ENCODE results near the gene MRPL2. TPM values are rescaled to one million over a fixed set of nuclear protein-coding genes. Genes with fewer than 3 reads are reported as not detected.
"Not testable (repeated sequence)": the region's sequence is repeated elsewhere in the genome, so short reads cannot be mapped to it uniquely, and the experiment has no call there.

MRPL2 gene
- total and polyA plus RNA-seq, 4 donors, result 19.6 to 73.9 (median 44.7) TPM

- Histone ChIP-seq H3K4me3 (ENCODE audit: low read depth in 1 of 3, low read length in 3 of 3) (no peak overlapping the region), H3K9ac (ENCODE audit: low read depth in 1 of 2, low read length in 2 of 2) (no peak overlapping the region), H3K4me1 (ENCODE audit: control insufficient read depth in 4 of 4, insufficient read depth in 4 of 4, low read length in 3 of 4) (no peaks in the 10 kb centered on the region), H3K9me3 (ENCODE audit: control insufficient read depth in 4 of 4, low read length in 3 of 4) (no peaks in the 10 kb centered on the region), H3K27ac (ENCODE audit: low read depth in 1 of 2, low read length in 2 of 2) (no peak overlapping the region), H3K36me3 (ENCODE audit: control insufficient read depth in 4 of 4, insufficient read depth in 3 of 4, low read depth in 1 of 4, low read length in 3 of 4) (peaks cover 9 to 60% (median 32%) of the 10 kb centered on the region in 4 donors), H3K27me3 (ENCODE audit: control insufficient read depth in 4 of 4, insufficient read depth in 4 of 4, low read length in 3 of 4) (no peaks in the 10 kb centered on the region)
- TF ChIP-seq GABPA (IDR thresholded peaks at IDR 0.05 in 1 of 2, conservative IDR thresholded peaks at IDR 0.05 in 1 of 2), result no peak
- TF ChIP-seq TAF1 (conservative IDR thresholded peaks at IDR 0.05), result no peak
- no peak for TF ChIP-seq HNF4G (IDR thresholded peaks at IDR 0.05)
- no peak for TF ChIP-seq ZBTB33 (IDR thresholded peaks at IDR 0.05)
- no peak for TF ChIP-seq JUND (IDR thresholded peaks at IDR 0.05)
- no peak for TF ChIP-seq RAD21 (IDR thresholded peaks at IDR 0.05)
- no peak for TF ChIP-seq HNF4A (conservative IDR thresholded peaks at IDR 0.05)
- WGBS, result 95% methylated on average over 9 of the region's 9 CpGs
- no peak for DNase-seq (ENCODE audit: low spot score)
Observed at GRCh38 chr6:43043310-43043709, 15.9 kb downstream of the MRPL2 start.

- H3K36me3 ChIP-seq (ENCODE audit: control insufficient read depth in 4 of 4, insufficient read depth in 3 of 4, low read depth in 1 of 4, low read length in 3 of 4), result peaks cover under 1 to 61% (median 36%) of the 10 kb centered on the region in 4 donors
- not testable (repeated sequence) for H3K4me3 ChIP-seq (ENCODE audit: low read depth in 1 of 3, low read length in 3 of 3); H3K9me3 ChIP-seq (ENCODE audit: control insufficient read depth in 4 of 4, low read length in 3 of 4); DNase-seq (ENCODE audit: low spot score); H3K27me3 ChIP-seq (ENCODE audit: control insufficient read depth in 4 of 4, insufficient read depth in 4 of 4, low read length in 3 of 4); H3K27ac ChIP-seq (ENCODE audit: low read depth in 1 of 2, low read length in 2 of 2); H3K4me1 ChIP-seq (ENCODE audit: control insufficient read depth in 4 of 4, insufficient read depth in 4 of 4, low read length in 3 of 4); H3K9ac ChIP-seq (ENCODE audit: low read depth in 1 of 2, low read length in 2 of 2)
- 96% methylated on average over 8 of the region's 8 CpGs for WGBS
Observed at GRCh38 chr6:43041475-43041874, 17.8 kb downstream of the MRPL2 start.

GRCh38 chr6:43040542-43041257, 18.5 kb downstream of the MRPL2 start:
- no peak for DNase-seq (ENCODE audit: low spot score)
- no peak for TF ChIP-seq HNF4G (IDR thresholded peaks at IDR 0.05)
- TF ChIP-seq FOXA2 (IDR thresholded peaks at IDR 0.05), result no peak
- TF ChIP-seq REST (IDR thresholded peaks at IDR 0.05), result no peak
- no peak for TF ChIP-seq NR2F2 (IDR thresholded peaks at IDR 0.05)
- no peak for TF ChIP-seq MAX (IDR thresholded peaks at IDR 0.05)
- TF ChIP-seq GABPA (IDR thresholded peaks at IDR 0.05 in 1 of 2, conservative IDR thresholded peaks at IDR 0.05 in 1 of 2), result no peak
- no peak for TF ChIP-seq JUND (IDR thresholded peaks at IDR 0.05)
- TF ChIP-seq RAD21 (IDR thresholded peaks at IDR 0.05), result no peak
- no peak for TF ChIP-seq SP1 (IDR thresholded peaks at IDR 0.05)
- no peak for TF ChIP-seq EGR1 (IDR thresholded peaks at IDR 0.05; ENCODE audit: low read depth in 2 of 2)
- no peak for TF ChIP-seq HNF4A (conservative IDR thresholded peaks at IDR 0.05)
- no peak for TF ChIP-seq FOXA1 (IDR thresholded peaks at IDR 0.05)
- TF ChIP-seq ATF3 (IDR thresholded peaks at IDR 0.05), result no peak
- H3K36me3 ChIP-seq (ENCODE audit: control insufficient read depth in 4 of 4, insufficient read depth in 3 of 4, low read depth in 1 of 4, low read length in 3 of 4), result peaks cover 0 to 56% (median 33%) of the 10 kb centered on the region in 4 donors
- no peak overlapping the region for H3K9ac ChIP-seq (ENCODE audit: low read depth in 1 of 2, low read length in 2 of 2)
- WGBS, result 97% methylated on average over 18 of the region's 18 CpGs
- H3K4me3 ChIP-seq (ENCODE audit: low read depth in 1 of 3, low read length in 3 of 3), result no peak overlapping the region
- H3K27me3 ChIP-seq (ENCODE audit: control insufficient read depth in 4 of 4, insufficient read depth in 4 of 4, low read length in 3 of 4), result no peaks in the 10 kb centered on the region
- no peak overlapping the region for H3K27ac ChIP-seq (ENCODE audit: low read depth in 1 of 2, low read length in 2 of 2)
- H3K9me3 ChIP-seq (ENCODE audit: control insufficient read depth in 4 of 4, low read length in 3 of 4), result no peaks in the 10 kb centered on the region
- peaks cover 2 to 6% (median 4%) of the 10 kb centered on the region in 4 donors for H3K4me1 ChIP-seq (ENCODE audit: control insufficient read depth in 4 of 4, insufficient read depth in 4 of 4, low read length in 3 of 4)

All from liver (tissue), 9 donors.